ENCODE results near the gene RPS3A. TPM values are rescaled to one million over a fixed set of nuclear protein-coding genes. Genes with fewer than 3 reads are reported as not detected.

The RPS3A gene
- total RNA-seq, 2 donors from 2014 or later = 2,304 to 2,367 TPM

GRCh38 chr4:151143162-151143561 lies 43.7 kb downstream of the RPS3A start:
- no peak for TF ChIP-seq CTCF (conservative IDR thresholded peaks at IDR 0.05)
- Mint-ChIP-seq H3K4me3 (no peak overlapping the region), H3K4me1 (no peaks in the 10 kb centered on the region), H3K27ac (no peak overlapping the region), H3K9me3 (no peaks in the 10 kb centered on the region), H3K36me3 (ENCODE audit: low read depth) (peaks cover 54% of the 10 kb centered on the region), H3K27me3 (ENCODE audit: insufficient read depth) (no peaks in the 10 kb centered on the region)
- H3K36me3 ChIP-seq (ENCODE audit: control insufficient read depth, insufficient read depth, low read length) = peaks cover 49% of the 10 kb centered on the region
- no peaks in the 10 kb centered on the region for H3K27me3 ChIP-seq (ENCODE audit: control insufficient read depth, insufficient read depth, low read length, poor library complexity, severe bottlenecking)
- WGBS, 2 experiments (ENCODE audit: insufficient coverage in 1 of 2, insufficient read length in 1 of 2) = 97% methylated on average over 2 of the region's 2 CpGs; no CpG with 5 or more reads in 1 of the 2 experiments
- H3K9me3 ChIP-seq (ENCODE audit: control insufficient read depth, low read length) = no peaks in the 10 kb centered on the region
- no peak overlapping the region for H3K27ac ChIP-seq (ENCODE audit: low read depth, low read length)
- no peak for DNase-seq
- H3K4me3 ChIP-seq (ENCODE audit: low read length) = no peak overlapping the region
- no peak overlapping the region for H3K9ac ChIP-seq (ENCODE audit: extremely low read depth, low read length, poor library complexity, severe bottlenecking)
- H3K4me1 ChIP-seq (ENCODE audit: control insufficient read depth, insufficient read depth, low read length) = no peaks in the 10 kb centered on the region

GRCh38 chr4:151143811-151144210 lies 44.4 kb downstream of the RPS3A start:
- Mint-ChIP-seq H3K36me3 (ENCODE audit: low read depth) (peaks cover 57% of the 10 kb centered on the region), H3K27ac (no peak overlapping the region), H3K9me3 (no peaks in the 10 kb centered on the region), H3K4me3 (no peak overlapping the region), H3K4me1 (no peaks in the 10 kb centered on the region), H3K27me3 (ENCODE audit: insufficient read depth) (no peaks in the 10 kb centered on the region)
- H3K4me3 ChIP-seq (ENCODE audit: low read length) = no peak overlapping the region
- no peaks in the 10 kb centered on the region for H3K4me1 ChIP-seq (ENCODE audit: control insufficient read depth, insufficient read depth, low read length)
- H3K9me3 ChIP-seq (ENCODE audit: control insufficient read depth, low read length) = no peaks in the 10 kb centered on the region
- no peak for DNase-seq
- no peak overlapping the region for H3K27ac ChIP-seq (ENCODE audit: low read depth, low read length)
- H3K36me3 ChIP-seq (ENCODE audit: control insufficient read depth, insufficient read depth, low read length) = peaks cover 53% of the 10 kb centered on the region
- WGBS, 2 experiments (ENCODE audit: insufficient coverage in 1 of 2, insufficient read length in 1 of 2) = 92 to 94% methylated on average over 2 to 3 of the region's 3 CpGs
- no peak for TF ChIP-seq CTCF (conservative IDR thresholded peaks at IDR 0.05)
- H3K27me3 ChIP-seq (ENCODE audit: control insufficient read depth, insufficient read depth, low read length, poor library complexity, severe bottlenecking) = no peaks in the 10 kb centered on the region
- no peak overlapping the region for H3K9ac ChIP-seq (ENCODE audit: extremely low read depth, low read length, poor library complexity, severe bottlenecking)

DNA sequence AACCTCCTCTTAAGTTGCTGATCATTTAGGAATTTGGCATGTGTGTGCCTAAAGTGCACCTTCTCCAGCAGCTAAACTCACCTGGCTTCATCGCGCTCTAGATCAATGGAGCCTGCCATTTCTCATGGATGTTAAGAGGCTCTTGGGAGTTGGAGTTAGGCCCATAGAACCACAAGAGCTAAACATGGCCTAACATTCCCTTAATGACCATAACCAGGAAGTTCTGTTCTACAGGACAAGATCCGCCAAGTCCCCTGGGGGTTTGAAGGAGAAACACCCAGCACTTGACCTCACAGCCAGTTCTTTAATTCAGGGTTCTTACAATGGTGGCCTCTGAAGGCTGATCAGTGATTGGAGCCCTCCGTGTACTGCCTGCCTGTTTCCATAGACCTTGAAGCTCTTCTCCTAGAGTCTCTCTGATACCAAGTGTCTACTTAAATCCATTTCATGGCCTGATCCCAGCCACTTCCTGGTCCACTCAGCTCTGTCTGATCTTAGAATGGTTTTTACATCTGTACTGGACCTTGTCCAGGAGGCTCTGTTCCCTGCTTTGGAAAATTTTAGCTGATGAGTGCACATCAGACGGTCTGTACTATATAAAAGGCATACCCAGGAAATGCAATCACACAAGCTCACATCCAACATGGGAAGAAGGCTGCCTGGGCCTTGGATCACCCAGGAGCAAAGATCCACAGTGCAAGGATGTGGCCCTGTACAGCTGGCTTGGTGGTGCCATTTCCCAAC lies 45.1 kb downstream of the RPS3A start:
- Mint-ChIP-seq H3K9me3 (no peaks in the 10 kb centered on the region), H3K4me1 (no peaks in the 10 kb centered on the region), H3K36me3 (ENCODE audit: low read depth) (peaks cover 57% of the 10 kb centered on the region), H3K4me3 (no peak overlapping the region), H3K27ac (no peak overlapping the region), H3K27me3 (ENCODE audit: insufficient read depth) (no peaks in the 10 kb centered on the region)
- Histone ChIP-seq H3K9ac (ENCODE audit: extremely low read depth, low read length, poor library complexity, severe bottlenecking) (no peak overlapping the region), H3K27me3 (ENCODE audit: control insufficient read depth, insufficient read depth, low read length, poor library complexity, severe bottlenecking) (no peaks in the 10 kb centered on the region), H3K36me3 (ENCODE audit: control insufficient read depth, insufficient read depth, low read length) (peaks cover 58% of the 10 kb centered on the region), H3K4me3 (ENCODE audit: low read length) (no peak overlapping the region), H3K9me3 (ENCODE audit: control insufficient read depth, low read length) (no peaks in the 10 kb centered on the region), H3K27ac (ENCODE audit: low read depth, low read length) (no peak overlapping the region), H3K4me1 (ENCODE audit: control insufficient read depth, insufficient read depth, low read length) (no peaks in the 10 kb centered on the region)
- WGBS, 2 experiments (ENCODE audit: insufficient coverage in 1 of 2, insufficient read length in 1 of 2) = 97% methylated on average over 4 to 5 of the region's 5 CpGs
- DNase-seq = no peak
- no peak for TF ChIP-seq CTCF (conservative IDR thresholded peaks at IDR 0.05)

Measured in endodermal cell (in vitro differentiated cells).